Activated CD8-positive, alpha-beta T cell treated with anti-CD3 and anti-CD28 coated beads for 36 hours (primary cell): ENCODE measurements around the gene GRIK3. TPM values are rescaled to one million over a fixed set of nuclear protein-coding genes. Genes with fewer than 3 reads are reported as not detected.

ENCODE experiments used
- ATAC-seq: fragments of 200-7000 bp; cut with Tn5 transposase; one replicate; pipeline ENCODE4 v1.10.0; 2021; ENCODE audit warnings: mild to moderate bottlenecking, moderate library complexity
- CTCF ChIA-PET: fragments of 350-600 bp; sonication (Branson Sonifier 250); formaldehyde crosslinking; loops from one replicate; lab custom pipeline; 2021; ENCODE audit warnings: antibody characterized with exemption; lab: Charles Lee
- POLR2A ChIA-PET: fragments of 350-600 bp; sonication (Branson Sonifier 250); formaldehyde crosslinking; loops from one replicate; lab custom pipeline; 2021; ENCODE audit warnings: antibody characterized with exemption; lab: Charles Lee
- DNase-seq: peaks from one replicate; pipeline ENCODE4 v3.0.0-alpha.2; 2020
- H3K27ac Mint-ChIP-seq: one replicate; pipeline ENCODE4 v1.8.0; 2021; ENCODE audit warnings: mild to moderate bottlenecking, mixed read lengths
- H3K27me3 Mint-ChIP-seq: one replicate; pipeline ENCODE4 v1.8.0; 2021; ENCODE audit warnings: mixed read lengths
- H3K36me3 Mint-ChIP-seq: one replicate; pipeline ENCODE4 v1.8.0; 2021; ENCODE audit warnings: low read depth, mixed read lengths
- H3K4me1 Mint-ChIP-seq: one replicate; pipeline ENCODE4 v1.8.0; 2021; ENCODE audit warnings: low read depth, mixed read lengths
- H3K4me3 Mint-ChIP-seq: one replicate; pipeline ENCODE4 v1.8.0; 2021; ENCODE audit warnings: mild to moderate bottlenecking, moderate library complexity, mixed read lengths
- H3K9me3 Mint-ChIP-seq: one replicate; pipeline ENCODE4 v1.8.0; 2021; ENCODE audit warnings: mixed read lengths
- CTCF ChIP-seq: fragments of 200-600 bp; IDR thresholded peaks from one replicate; pipeline ENCODE4 v1.8.0; 2022; ENCODE audit warnings: antibody characterized with exemption, mild to moderate bottlenecking
- intact Hi-C: fragments of 100-400 bp; cut with micrococcal nuclease; formaldehyde crosslinking; loops from one replicate; pipeline ENCODE4 v1.10.0; 2022
- total RNA-seq, 2 experiments: library from RNA; stranded (reverse); gene quantifications; one replicate each; pipeline ENCODE4 v1.2.3, GENCODE V29; 2021

GRIK3 gene
- total RNA-seq, 2 experiments from 2014 or later: not detected

DNA sequence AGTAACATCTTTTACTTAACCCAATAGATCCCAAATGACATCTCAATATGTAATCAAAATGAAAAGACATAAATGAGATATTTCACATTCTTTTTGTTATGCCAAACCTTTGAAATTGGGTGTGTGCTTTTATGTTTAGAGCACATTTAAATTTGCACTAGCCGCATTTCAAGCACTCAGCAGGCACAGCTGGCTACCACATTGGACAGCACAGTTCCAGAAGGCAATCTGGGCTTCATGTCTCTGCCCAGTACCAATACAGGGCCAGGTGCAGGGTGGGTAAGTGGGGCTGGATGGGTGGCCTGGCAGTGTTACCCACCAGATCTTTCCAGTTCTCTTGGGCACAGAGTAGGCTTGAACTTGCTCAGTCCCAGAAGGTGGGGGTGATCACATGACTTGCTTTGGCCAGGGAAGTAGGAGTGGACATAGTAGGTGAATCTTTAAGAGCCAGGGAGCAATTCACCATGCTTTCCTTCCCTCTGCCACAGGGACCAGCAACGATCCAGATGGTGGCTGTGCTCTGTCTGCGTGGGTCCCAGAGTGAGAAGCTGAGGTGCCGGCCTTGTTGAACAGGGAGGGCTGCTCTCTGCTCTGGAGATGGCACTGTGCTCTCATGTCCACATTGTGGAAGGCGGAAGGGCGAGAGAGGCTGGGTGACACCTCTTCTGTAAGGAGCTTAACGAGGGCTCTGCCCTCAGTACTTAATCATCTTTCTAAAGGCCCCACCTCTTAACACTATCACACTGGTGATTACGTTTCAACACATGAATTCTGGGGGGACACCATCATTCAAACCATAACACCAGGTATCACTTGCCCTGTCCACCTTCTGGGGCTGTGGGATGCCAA is 261.4 kb downstream of the GRIK3 start:
- H3K36me3 Mint-ChIP-seq: no peaks in the 10 kb centered on the region
- DNase-seq (no peak), ATAC-seq (no peak)
- intact Hi-C loops: no loop called here
- H3K4me3 Mint-ChIP-seq: no peak overlapping the region
- no peak overlapping the region for H3K27ac Mint-ChIP-seq
- H3K4me1 Mint-ChIP-seq: no peaks in the 10 kb centered on the region
- ChIA-PET CTCF (no interaction called here), POLR2A (no interaction called here)
- peaks cover 26% of the 10 kb centered on the region for H3K27me3 Mint-ChIP-seq
- H3K9me3 Mint-ChIP-seq: no peaks in the 10 kb centered on the region
- no peak for TF ChIP-seq CTCF

DNA sequence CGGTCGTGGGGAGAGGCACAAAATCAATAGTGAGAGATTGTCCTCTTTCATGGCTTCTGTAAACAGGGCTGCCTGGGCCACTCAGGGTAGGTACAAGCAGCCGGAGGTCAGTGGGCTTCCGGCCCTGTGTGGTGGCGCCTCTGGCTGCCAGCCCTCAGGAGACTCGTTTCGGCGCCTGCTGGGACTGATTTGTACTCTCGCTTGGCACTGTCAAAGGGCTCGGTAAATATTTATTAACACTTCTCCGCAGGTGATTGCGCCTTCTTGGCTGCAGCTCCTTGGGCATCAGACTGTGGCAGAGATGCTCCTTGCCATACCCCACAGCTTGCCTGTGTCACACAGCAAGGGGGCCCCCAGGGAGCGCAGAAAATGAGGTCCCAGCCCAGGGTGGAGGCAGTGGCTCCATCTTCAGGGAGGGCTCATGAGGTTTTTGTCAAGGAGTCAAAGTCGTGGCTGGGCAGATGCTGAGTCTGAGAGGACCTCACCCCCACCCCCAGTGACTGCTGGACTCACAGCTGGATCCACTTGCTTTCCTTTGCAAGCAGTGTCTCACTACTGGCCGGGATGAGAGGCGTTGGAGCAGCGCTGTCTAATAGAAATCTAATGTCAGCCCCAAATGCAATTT is 262.5 kb downstream of the GRIK3 start:
- ChIA-PET CTCF (no interaction called here), POLR2A (no interaction called here)
- Mint-ChIP-seq H3K27me3 (peaks cover 26% of the 10 kb centered on the region), H3K27ac (no peak overlapping the region), H3K9me3 (no peaks in the 10 kb centered on the region), H3K4me1 (no peaks in the 10 kb centered on the region), H3K4me3 (no peak overlapping the region), H3K36me3 (no peaks in the 10 kb centered on the region)
- intact Hi-C loops: no loop called here
- ATAC-seq (no peak), DNase-seq (no peak)
- no peak for TF ChIP-seq CTCF

DNA sequence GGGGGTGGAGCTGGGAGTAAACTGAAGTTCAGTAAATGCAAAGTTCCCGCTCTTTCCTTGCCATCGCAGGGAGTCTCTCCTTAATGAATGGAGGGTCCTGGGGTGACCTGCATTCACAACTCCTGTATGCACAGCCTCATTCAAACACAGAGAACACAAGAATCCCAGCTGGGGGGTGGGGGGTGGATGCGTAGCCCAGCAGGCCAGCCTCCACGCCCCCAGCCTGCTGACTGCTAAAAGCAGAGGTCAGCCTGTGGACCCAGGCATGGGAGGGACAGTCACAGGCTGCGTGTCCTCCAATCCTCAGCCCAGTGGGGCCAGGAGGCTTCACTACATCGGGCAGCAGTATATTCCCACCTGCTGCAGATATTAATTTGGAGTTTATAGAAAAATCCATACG is 263.1 kb downstream of the GRIK3 start:
- TF ChIP-seq CTCF: no peak
- no peak overlapping the region for H3K27ac Mint-ChIP-seq
- POLR2A ChIA-PET: no interaction called here
- intact Hi-C loops: no loop called here
- no peaks in the 10 kb centered on the region for H3K36me3 Mint-ChIP-seq
- CTCF ChIA-PET: no interaction called here
- ATAC-seq (no peak), DNase-seq (no peak)
- H3K4me3 Mint-ChIP-seq: no peak overlapping the region
- H3K4me1 Mint-ChIP-seq: no peaks in the 10 kb centered on the region
- H3K9me3 Mint-ChIP-seq: no peaks in the 10 kb centered on the region
- peaks cover 22% of the 10 kb centered on the region for H3K27me3 Mint-ChIP-seq

DNA sequence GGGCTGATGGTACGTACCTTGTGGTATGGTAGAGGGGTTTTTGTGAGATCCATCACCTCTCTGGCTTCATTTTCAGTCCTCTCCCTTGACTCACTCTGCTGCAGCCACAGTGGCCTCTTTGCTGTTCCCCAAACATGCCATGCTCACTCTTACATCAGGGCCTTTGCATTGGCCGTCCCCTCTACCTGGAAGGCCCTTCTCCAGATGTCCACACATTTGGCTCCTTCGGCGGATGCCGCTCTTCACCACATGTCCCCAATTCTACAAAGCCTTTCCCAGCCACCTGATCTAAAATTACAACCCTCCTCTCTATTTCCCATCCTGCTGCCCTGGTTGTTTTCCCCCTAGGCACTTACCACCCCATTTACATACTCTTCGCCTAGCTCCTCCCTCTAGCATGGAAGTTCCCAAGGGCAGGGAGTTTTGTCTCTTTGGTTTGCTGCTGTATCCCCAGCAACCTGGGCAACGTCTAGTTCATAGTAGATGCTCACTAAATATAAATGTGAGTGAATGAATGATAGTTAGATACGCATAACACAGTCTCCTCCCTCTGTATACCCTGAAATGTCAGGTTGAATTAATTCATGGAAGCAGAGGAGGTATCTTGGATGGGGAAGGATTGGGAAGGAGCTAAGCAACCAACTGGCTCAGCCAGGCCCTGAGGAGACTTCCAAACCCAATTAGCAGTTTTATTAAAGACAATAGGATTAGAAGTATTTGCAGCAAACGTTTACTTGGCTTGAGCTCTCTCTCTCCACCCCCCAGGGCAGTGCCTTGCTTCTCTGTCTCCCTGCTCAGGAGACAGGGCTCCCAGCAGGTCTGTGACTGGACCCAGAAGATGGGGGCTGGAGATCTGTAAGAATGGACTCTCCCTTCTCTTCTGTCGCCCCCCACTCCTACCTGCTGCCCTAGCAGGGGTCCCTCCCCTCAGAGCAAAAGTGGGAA is 264.2 kb downstream of the GRIK3 start:
- intact Hi-C loops: no loop called here
- H3K27me3 Mint-ChIP-seq: peaks cover 18% of the 10 kb centered on the region

More for the DNA sequence above, 264.2 kb downstream of the GRIK3 start:
- Mint-ChIP-seq H3K27ac (no peak overlapping the region), H3K36me3 (no peaks in the 10 kb centered on the region), H3K4me1 (no peaks in the 10 kb centered on the region), H3K4me3 (no peak overlapping the region), H3K9me3 (no peaks in the 10 kb centered on the region)
- CTCF ChIA-PET: no interaction called here
- ATAC-seq: no peak
- POLR2A ChIA-PET: no interaction called here
- TF ChIP-seq CTCF: no peak
- DNase-seq: no peak
